ENCODE measurements around the gene SLC17A9.
A peak's percentile ranks its signal among the peaks of the same experiment; 100 is the strongest.

Gene SLC17A9

GRCh38 chr20:62925420-62926228 lies 26.9 kb upstream of the SLC17A9 start:
- no peak for TF ChIP-seq GATA1 (IDR thresholded peaks at IDR 0.05; ENCODE audit: low read depth, low read length)
- TF ChIP-seq POLR2A (IDR thresholded peaks at IDR 0.05; ENCODE audit: low read length), result no peak
- peak; percentile 67 to 80 for DNase-seq

DNA sequence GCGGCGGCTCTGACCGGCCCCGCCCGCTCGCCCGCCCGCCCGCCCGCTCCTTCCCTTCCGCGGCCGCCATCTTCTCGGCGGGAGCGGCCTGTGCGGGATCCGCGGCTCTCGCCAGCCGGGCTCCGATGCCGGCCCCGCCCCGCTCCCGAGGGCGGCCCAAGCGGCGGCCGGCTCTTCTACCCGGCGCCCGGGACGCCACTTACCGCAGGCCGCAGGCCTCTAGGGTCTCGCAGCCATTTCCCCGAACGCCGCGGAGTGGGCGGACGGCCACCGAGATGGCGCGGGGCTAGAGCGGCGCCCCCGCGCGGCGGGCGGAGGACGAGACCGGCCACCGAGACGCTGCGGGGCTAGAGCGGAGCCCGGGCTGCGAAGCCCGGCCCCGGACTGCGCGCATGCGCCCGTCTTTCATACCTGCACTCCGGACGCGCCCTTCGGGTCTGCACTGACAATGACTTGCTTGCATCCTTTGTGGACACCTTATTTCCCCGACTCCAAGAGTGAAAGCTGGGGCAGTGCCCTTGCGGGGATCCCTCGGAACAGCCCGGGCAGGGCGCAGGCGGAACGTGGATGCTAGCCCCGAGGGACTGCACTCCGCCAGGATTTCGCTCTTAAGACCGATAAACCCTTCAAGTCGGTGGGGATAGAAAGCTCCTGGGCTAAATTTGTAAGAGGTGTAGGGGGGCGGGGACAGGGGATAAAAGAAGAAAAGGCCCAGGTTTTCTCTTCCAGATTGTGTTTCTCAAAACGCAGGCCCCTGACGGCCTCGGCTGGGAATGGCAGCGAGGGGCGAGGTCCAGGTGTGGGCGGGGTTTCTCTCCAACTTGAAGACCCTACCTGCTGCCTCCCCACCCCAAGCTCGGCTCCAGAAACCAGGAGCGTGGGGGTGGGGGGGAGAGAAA lies 26.0 kb upstream of the SLC17A9 start, which contains the start of gene DIDO1:
Gene DIDO1, minus strand, starts transcription at position 277 of the 899 bp plus-strand sequence.
- no peak for TF ChIP-seq GATA1 (IDR thresholded peaks at IDR 0.05; ENCODE audit: low read depth, low read length)
- peak; percentile 72 for TF ChIP-seq POLR2A (IDR thresholded peaks at IDR 0.05; ENCODE audit: low read length)
- DNase-seq, result peak; percentile 89 to 95

GRCh38 chr20:62927128-62927705 lies 25.3 kb upstream of the SLC17A9 start:
- TF ChIP-seq POLR2A (IDR thresholded peaks at IDR 0.05; ENCODE audit: low read length) (no peak), GATA1 (IDR thresholded peaks at IDR 0.05; ENCODE audit: low read depth, low read length) (no peak)

DNA sequence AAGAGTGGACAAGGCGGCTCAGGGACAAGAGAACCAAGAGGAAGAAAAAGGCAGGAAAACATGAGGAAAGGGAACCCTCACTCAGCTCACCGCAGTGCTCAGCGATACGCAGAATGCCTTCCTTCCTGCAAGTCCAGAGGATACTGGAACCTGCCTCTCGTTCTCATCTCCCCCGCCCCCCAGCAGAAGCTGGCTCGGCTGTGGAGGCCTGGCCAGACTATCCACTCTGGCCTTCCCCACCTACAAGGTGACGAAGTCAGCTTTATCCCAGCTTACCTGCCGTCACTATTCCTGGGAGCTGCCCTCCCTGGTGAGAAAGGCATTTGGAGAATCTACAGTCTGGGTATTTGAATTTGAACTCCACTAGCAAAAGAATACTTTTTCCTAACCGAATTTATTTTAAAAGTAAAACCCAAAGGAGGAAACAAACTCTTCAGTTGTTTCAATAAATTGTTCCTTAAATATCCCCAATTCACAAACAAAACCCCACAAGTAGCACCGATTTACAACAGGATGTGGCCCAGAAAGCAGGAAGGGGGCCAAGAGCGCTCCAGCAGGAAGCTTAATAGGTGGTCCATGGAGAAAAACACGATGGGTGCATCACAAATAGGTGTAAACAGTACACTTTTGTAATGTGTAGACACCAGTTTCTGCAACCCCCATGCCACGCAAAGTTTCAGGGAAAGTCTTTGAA lies 24.1 kb upstream of the SLC17A9 start:
- no peak for TF ChIP-seq POLR2A (IDR thresholded peaks at IDR 0.05; ENCODE audit: low read length)
- no peak for TF ChIP-seq GATA1 (IDR thresholded peaks at IDR 0.05; ENCODE audit: low read depth, low read length)
- DNase-seq, result peak in 1 of 2 experiments; percentile 24

More at GRCh38 chr20:62927128-62927705, 25.3 kb upstream of the SLC17A9 start:
- no peak for DNase-seq

DNA sequence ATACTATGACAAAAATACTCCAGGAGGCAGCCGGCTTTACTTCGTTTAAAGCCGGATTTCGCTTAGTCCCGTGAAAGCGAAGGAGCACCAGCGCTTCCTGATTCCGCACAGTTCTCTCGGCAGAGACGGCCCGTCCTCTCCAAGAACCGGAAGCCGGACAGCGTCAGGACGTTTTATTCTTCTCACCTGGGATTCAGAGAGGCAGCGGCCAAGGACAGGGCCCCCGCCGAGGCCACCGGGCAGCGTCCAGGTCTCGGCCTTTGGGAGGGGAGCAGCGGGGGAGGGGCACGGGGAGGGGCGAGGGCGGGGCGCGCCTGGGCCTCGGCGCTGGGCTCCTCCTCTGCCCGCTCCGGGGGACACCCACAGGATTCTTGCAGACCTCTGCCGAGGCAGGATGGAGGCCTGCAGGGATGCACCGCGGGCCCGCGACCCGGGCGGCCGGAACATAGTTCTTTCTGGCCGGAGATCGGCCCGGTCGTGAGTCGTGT lies 23.4 kb upstream of the SLC17A9 start:
- TF ChIP-seq GATA1 (IDR thresholded peaks at IDR 0.05; ENCODE audit: low read depth, low read length), result no peak
- TF ChIP-seq POLR2A (IDR thresholded peaks at IDR 0.05; ENCODE audit: low read length), result no peak
- peak; percentile 58 to 69 for DNase-seq

DNA sequence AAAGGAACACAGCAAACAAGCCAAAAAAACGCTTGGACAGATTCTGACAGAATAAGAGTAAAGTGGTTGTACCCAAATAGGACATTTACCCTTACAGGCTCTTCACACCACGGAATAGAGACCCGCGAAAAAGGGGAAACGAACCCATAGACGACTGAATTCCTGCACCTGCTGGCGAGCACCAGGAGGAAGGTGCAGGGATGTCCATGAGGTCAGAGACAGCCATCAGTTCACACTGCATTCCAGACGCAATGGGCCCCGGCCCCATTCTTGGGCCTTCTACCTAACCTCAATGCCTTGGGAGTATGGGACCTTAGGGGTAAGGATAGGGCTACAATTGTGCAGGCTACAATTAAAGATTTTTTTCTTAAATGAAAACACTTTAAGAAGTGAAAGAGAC lies 21.0 kb upstream of the SLC17A9 start:
- no peak for DNase-seq

DNA sequence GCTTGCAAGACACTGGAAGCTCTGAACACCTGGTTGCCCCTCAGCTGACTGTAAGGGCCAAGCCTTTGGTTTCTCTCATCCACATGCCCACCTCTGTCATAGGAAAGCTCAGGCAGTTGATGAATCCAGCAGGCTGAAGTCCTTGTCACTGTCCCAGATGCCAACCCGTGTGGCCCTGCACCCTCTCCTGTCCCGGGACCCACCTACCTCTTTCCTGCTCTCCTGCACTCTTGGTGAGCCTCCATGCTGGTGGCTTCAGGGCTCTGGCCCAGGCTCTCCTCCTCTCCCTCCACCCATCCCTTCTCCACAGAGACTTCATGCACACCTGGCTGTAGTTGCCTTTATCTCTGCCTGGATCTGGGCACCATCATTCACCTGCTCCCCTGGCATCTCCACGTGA lies 18.5 kb upstream of the SLC17A9 start:
- DNase-seq, result no peak
- no peak for TF ChIP-seq GATA1 (IDR thresholded peaks at IDR 0.05; ENCODE audit: low read depth, low read length)
- TF ChIP-seq POLR2A (IDR thresholded peaks at IDR 0.05; ENCODE audit: low read length), result no peak

More for the DNA sequence above, 21.0 kb upstream of the SLC17A9 start:
- TF ChIP-seq POLR2A (IDR thresholded peaks at IDR 0.05; ENCODE audit: low read length) (no peak), GATA1 (IDR thresholded peaks at IDR 0.05; ENCODE audit: low read depth, low read length) (no peak)

GRCh38 chr20:62935204-62935967 lies 17.1 kb upstream of the SLC17A9 start:
- TF ChIP-seq GATA1 (IDR thresholded peaks at IDR 0.05; ENCODE audit: low read depth, low read length), result no peak
- no peak for TF ChIP-seq POLR2A (IDR thresholded peaks at IDR 0.05; ENCODE audit: low read length)

DNA sequence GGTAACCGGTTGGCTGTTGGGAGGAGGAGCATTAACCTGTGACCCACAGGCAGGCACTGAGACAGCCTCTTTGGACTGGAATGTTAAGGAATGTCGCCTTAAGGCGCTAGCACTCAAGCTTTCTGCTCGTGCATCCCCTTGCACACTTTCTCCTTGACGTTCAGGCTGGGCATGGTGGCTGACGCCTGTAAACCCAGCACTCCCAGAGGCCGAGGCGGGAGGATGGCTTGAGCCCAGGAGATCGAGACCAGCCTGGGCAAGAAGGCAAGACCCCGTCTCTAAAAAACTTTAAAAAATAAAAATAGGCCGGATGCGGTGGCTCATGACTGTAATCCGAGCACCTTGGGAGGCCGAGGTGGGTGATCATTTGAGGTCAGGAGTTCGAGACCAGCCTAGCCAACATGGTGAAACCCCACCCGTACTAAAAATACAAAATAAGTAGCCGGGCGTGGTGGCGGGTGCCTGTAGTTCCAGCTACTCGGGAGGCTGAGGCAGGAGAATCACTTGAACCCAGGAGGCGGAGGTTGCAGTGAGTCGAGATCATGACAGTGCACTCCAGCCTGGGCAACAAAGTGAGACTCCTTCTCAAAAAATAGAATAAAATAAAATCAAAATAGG lies 16.4 kb upstream of the SLC17A9 start:
- no peak for TF ChIP-seq POLR2A (IDR thresholded peaks at IDR 0.05; ENCODE audit: low read length)
- TF ChIP-seq GATA1 (IDR thresholded peaks at IDR 0.05; ENCODE audit: low read depth, low read length), result no peak
- DNase-seq, result no peak

More at GRCh38 chr20:62935204-62935967, 17.1 kb upstream of the SLC17A9 start:
- peak; percentile 17 to 26 for DNase-seq

DNA sequence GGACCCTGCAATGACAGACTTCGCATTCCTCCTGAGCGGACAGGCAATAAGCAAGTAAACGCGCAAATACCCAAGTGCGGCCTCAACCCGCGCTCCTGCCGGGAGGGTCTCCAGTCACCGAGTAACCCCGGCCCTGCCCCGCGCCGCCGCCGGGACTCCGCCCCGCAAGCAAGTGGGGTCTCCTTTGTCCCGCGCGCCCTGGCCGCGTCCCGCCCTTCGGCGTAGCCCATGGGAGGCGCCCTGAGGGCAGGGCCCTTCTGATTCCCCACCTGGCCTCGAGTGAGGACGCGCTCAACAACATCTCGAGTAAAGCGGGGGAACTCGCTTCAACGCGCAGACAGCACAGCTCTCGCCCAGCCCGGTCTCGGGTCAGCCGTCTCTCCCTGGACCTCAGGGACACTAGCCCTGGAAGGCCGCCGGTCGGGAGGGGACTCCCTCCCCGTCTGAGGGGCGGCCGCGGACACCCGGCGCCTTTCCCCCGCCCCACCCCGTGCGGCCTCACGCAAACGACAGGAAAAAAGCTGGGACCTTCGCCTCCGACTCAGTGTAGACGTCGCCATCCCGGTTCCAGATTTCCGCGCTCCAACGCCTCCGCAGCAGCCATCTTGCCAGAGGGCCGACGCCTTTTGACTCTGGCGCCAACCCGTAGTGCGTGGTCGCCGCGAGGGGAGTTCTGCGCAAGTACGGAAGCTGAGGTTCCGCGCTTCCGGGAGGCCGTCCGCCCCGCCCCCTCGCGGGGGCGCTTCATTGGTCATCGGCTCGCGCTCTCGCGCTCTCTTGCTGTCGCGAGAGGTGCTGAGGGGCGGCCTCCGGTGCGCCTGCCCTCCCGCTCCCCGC lies 15.0 kb upstream of the SLC17A9 start:
- DNase-seq, result peak; percentile 98
- TF ChIP-seq GATA1 (IDR thresholded peaks at IDR 0.05; ENCODE audit: low read depth, low read length) (no peak), POLR2A (IDR thresholded peaks at IDR 0.05; ENCODE audit: low read length) (peak; percentile 82)
